ENCODE data around the gene ZNF507.
A peak's percentile ranks its signal among the peaks of the same experiment; 100 is the strongest.

The ZNF507 gene

DNA sequence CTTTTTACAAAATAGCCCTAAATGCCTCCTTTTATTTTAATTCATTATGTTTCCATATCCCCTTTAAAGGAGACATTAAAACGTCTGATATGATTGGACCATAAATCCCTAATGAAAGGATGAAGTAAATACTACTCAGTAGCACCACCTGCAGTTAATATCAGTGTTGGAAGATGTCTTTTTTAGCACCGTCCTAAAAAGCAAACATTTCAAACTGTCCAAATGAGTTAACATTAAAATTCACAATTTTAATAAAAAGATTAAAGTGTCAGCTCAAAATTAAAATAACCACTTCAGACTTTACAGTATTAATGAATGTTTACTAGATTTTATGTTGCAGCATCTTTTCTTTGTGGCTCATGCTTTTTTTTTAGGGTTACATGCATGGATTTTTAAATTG lies 12.3 kb downstream of the ZNF507 start:
- peaks cover 86% of the 10 kb centered on the region for H3K36me3 ChIP-seq (replicated peaks; ENCODE audit: low read depth, low read length)

DNA sequence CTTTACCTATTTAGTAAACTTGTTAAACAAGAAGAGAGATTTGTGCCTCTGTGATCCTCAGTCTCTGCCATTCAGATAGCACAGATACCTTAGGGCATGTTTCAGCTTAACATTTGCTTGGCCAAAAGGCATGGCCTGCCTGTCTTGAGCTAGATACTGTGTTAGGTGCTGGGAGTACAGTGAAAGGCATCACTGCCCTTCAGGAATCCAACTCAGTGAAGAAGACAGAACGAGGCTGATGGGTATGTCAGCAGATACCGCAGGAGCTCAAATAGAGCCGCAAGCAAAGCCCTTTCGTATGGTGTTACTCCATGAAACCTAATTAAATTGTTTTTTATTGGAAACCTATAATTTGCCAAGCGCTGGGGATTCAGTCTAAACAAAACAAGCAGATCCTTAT lies 12.9 kb downstream of the ZNF507 start:
- H4K20me1 ChIP-seq (ENCODE audit: insufficient read depth, low read length), result peaks cover 55% of the 10 kb centered on the region
- H3K4me2 ChIP-seq (ENCODE audit: low read length), result no peak overlapping the region
- peaks cover 7% of the 10 kb centered on the region for H3K79me2 ChIP-seq (ENCODE audit: low read length)
- TF ChIP-seq, protein P1, sequence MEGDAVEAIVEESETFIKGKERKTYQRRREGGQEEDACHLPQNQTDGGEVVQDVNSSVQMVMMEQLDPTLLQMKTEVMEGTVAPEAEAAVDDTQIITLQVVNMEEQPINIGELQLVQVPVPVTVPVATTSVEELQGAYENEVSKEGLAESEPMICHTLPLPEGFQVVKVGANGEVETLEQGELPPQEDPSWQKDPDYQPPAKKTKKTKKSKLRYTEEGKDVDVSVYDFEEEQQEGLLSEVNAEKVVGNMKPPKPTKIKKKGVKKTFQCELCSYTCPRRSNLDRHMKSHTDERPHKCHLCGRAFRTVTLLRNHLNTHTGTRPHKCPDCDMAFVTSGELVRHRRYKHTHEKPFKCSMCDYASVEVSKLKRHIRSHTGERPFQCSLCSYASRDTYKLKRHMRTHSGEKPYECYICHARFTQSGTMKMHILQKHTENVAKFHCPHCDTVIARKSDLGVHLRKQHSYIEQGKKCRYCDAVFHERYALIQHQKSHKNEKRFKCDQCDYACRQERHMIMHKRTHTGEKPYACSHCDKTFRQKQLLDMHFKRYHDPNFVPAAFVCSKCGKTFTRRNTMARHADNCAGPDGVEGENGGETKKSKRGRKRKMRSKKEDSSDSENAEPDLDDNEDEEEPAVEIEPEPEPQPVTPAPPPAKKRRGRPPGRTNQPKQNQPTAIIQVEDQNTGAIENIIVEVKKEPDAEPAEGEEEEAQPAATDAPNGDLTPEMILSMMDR (IDR thresholded peaks at IDR 0.05; ENCODE audit: low read depth, low read length), result no peak
- no peak for TF ChIP-seq EZH2phosphoT487 (IDR thresholded peaks at IDR 0.05; ENCODE audit: low read depth)
- H3K4me1 ChIP-seq (ENCODE audit: low read length), result no peaks in the 10 kb centered on the region
- peaks cover 86% of the 10 kb centered on the region for H3K36me3 ChIP-seq (replicated peaks; ENCODE audit: low read depth, low read length)
- H3K27me3 ChIP-seq (ENCODE audit: low read depth, low read length), result no peaks in the 10 kb centered on the region
- no peak overlapping the region for H3K4me3 ChIP-seq (ENCODE audit: low read length)
- no peaks in the 10 kb centered on the region for H3K9me3 ChIP-seq (ENCODE audit: insufficient read depth, low read length)
- no peak overlapping the region for H3K27ac ChIP-seq (ENCODE audit: low read length)
- H2AFZ ChIP-seq (ENCODE audit: low read depth, low read length), result no peak overlapping the region
- H3K9ac ChIP-seq (ENCODE audit: low read length), result no peak overlapping the region

More for the DNA sequence above, 12.3 kb downstream of the ZNF507 start:
- Histone ChIP-seq H2AFZ (ENCODE audit: low read depth, low read length) (no peak overlapping the region), H3K4me2 (ENCODE audit: low read length) (no peak overlapping the region), H3K9ac (ENCODE audit: low read length) (no peak overlapping the region), H3K4me1 (ENCODE audit: low read length) (no peaks in the 10 kb centered on the region), H4K20me1 (ENCODE audit: insufficient read depth, low read length) (peaks cover 58% of the 10 kb centered on the region), H3K9me3 (ENCODE audit: insufficient read depth, low read length) (no peaks in the 10 kb centered on the region), H3K27ac (ENCODE audit: low read length) (no peak overlapping the region), H3K79me2 (ENCODE audit: low read length) (peaks cover 5% of the 10 kb centered on the region; the same call in 1 of the 2 replicates), H3K4me3 (ENCODE audit: low read length) (no peak overlapping the region), H3K27me3 (ENCODE audit: low read depth, low read length) (no peaks in the 10 kb centered on the region)
- TF ChIP-seq, protein P1 (IDR thresholded peaks at IDR 0.05; ENCODE audit: low read depth, low read length), result peak; percentile 52
- TF ChIP-seq EZH2phosphoT487 (IDR thresholded peaks at IDR 0.05; ENCODE audit: low read depth), result no peak

DNA sequence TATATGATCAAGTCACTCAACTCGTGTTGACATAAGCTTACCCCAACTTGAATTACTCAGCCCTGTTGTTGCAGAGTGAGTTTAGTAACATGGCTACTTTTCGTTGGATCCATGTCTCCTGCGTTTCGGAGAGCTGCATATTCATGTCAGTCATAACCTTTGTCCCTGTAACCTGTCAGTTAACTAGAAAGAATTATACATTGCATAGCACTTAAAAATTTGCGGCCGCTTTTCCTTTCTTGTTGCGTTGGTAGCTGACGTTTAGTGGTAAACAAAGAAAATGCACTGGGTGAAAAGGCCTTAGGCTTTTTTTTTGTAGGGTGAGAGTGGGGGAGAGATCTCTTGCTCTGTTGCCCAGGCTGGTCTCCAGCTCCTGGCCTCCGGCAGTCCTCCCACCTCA lies 14.2 kb downstream of the ZNF507 start:
- peaks cover 12% of the 10 kb centered on the region for H3K79me2 ChIP-seq (ENCODE audit: low read length)

DNA sequence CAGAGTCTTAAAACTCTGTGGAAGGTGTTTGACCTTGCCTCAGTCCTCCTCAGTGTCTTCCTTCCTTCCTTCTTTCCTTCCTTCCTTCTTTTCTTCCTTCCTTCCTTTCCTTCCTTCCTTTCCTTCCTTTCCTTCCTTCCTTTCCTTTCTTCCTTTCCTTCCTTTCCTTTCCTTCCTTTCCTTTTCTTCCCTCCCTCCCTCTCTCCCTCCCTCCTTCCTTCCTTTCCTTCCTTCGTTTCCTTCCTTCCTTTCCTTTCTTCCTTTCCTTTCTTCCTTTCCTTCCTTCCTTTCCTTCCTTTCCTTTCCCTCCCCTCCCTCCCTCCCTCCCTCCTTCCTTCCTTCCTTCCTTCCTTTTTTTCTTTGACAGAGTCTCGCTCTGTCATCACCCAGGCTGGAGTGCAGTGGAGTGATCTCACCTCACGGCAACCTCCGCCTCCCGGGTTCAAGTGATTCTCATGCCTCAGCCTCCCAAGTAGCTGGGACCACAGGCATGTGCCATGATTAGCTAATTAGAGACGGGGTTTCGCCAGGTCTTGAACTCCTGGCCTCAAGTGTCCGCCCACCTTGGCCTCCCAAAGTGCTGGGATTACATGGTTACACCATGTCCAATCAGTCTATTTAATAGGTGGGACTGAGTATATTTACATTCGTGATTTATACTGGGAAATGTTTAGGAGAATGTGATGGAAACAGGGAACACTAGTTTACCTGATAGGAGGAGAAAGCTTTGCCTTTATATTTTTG lies 16.3 kb downstream of the ZNF507 start:
- H3K4me3 ChIP-seq (ENCODE audit: low read length), result no peak overlapping the region

More for the DNA sequence above, 14.2 kb downstream of the ZNF507 start:
- no peak overlapping the region for H3K9ac ChIP-seq (ENCODE audit: low read length)
- H4K20me1 ChIP-seq (ENCODE audit: insufficient read depth, low read length), result peaks cover 42% of the 10 kb centered on the region
- H3K4me1 ChIP-seq (ENCODE audit: low read length), result no peaks in the 10 kb centered on the region
- H3K27me3 ChIP-seq (ENCODE audit: low read depth, low read length), result no peaks in the 10 kb centered on the region
- no peak overlapping the region for H3K27ac ChIP-seq (ENCODE audit: low read length)
- H3K4me2 ChIP-seq (ENCODE audit: low read length), result no peak overlapping the region
- TF ChIP-seq EZH2phosphoT487 (IDR thresholded peaks at IDR 0.05; ENCODE audit: low read depth), result no peak
- TF ChIP-seq, protein P1 (IDR thresholded peaks at IDR 0.05; ENCODE audit: low read depth, low read length), result no peak
- H3K9me3 ChIP-seq (ENCODE audit: insufficient read depth, low read length), result no peaks in the 10 kb centered on the region
- H3K36me3 ChIP-seq (replicated peaks; ENCODE audit: low read depth, low read length), result peaks cover 80% of the 10 kb centered on the region
- no peak overlapping the region for H2AFZ ChIP-seq (ENCODE audit: low read depth, low read length)
- H3K4me3 ChIP-seq (ENCODE audit: low read length), result no peak overlapping the region

More for the DNA sequence above, 16.3 kb downstream of the ZNF507 start:
- Histone ChIP-seq H3K27me3 (ENCODE audit: low read depth, low read length) (no peaks in the 10 kb centered on the region), H3K27ac (ENCODE audit: low read length) (no peak overlapping the region), H3K4me2 (ENCODE audit: low read length) (no peak overlapping the region), H3K9me3 (ENCODE audit: insufficient read depth, low read length) (no peaks in the 10 kb centered on the region), H4K20me1 (ENCODE audit: insufficient read depth, low read length) (peaks cover 38% of the 10 kb centered on the region), H3K36me3 (replicated peaks; ENCODE audit: low read depth, low read length) (peaks cover 73% of the 10 kb centered on the region), H2AFZ (ENCODE audit: low read depth, low read length) (no peak overlapping the region), H3K9ac (ENCODE audit: low read length) (no peak overlapping the region), H3K4me1 (ENCODE audit: low read length) (no peaks in the 10 kb centered on the region), H3K79me2 (ENCODE audit: low read length) (peaks cover 29% of the 10 kb centered on the region)
- no peak for TF ChIP-seq EZH2phosphoT487 (IDR thresholded peaks at IDR 0.05; ENCODE audit: low read depth)
- TF ChIP-seq, protein P1 (IDR thresholded peaks at IDR 0.05; ENCODE audit: low read depth, low read length), result no peak

Measured in OCI-LY3 (cell line).